GM12892 (cell line): ENCODE measurements around the gene ADGRF1.

Experiments used
- POLR2A ChIP-seq: IDR thresholded peaks from 2 replicates; pipeline ENCODE4 v1.6.1; 2011; ENCODE audit warnings: low read depth, low read length, control low read depth
- POLR2AphosphoS5 ChIP-seq: IDR thresholded peaks from 2 replicates; pipeline ENCODE4 v1.6.1; 2011; ENCODE audit warnings: low read depth, low read length, control low read depth

- TF ChIP-seq POLR2A = no peak
- no peak for TF ChIP-seq POLR2AphosphoS5
Measured at GRCh38 chr6:47043286-47043685, 1.2 kb upstream of the ADGRF1 start.
